Smooth muscle cell (in vitro differentiated cells): ENCODE results near the gene HEMGN. TPM values are rescaled to one million over a fixed set of nuclear protein-coding genes. Genes with fewer than 3 reads are reported as not detected.
"Not testable (repeated sequence)": the region's sequence is repeated elsewhere in the genome, so short reads cannot be mapped to it uniquely, and the experiment has no call there.

Source experiments
- DNase-seq: peaks from one replicate; lab custom pipeline; 2025; ENCODE audit not compliant: unreplicated experiment; lab: John Stamatoyannopoulos, UW
- H2AFZ ChIP-seq: fragments of 200-600 bp; sonication (generic); 2 replicates; pipeline ENCODE4 v1.6.0; 2016; ENCODE audit warnings: antibody characterized with exemption, low read depth, mild to moderate bottlenecking
- H3F3A ChIP-seq: fragments of 200-600 bp; sonication (generic); 2 replicates; pipeline ENCODE4 v1.6.0; 2017; ENCODE audit warnings: antibody characterized with exemption, low read depth
- H3K27ac ChIP-seq: fragments of 200-600 bp; sonication (generic); 2 replicates; pipeline ENCODE4 v1.5.1; 2016; ENCODE audit warnings: low read depth, mild to moderate bottlenecking
- H3K27me3 ChIP-seq: fragments of 200-600 bp; sonication (generic); 2 replicates; pipeline ENCODE4 v1.6.1; 2016; ENCODE audit warnings: low read depth, mild to moderate bottlenecking
- H3K36me3 ChIP-seq: fragments of 200-600 bp; sonication (generic); 2 replicates; pipeline ENCODE4 v1.5.1; 2016; ENCODE audit warnings: low read depth
- H3K4me1 ChIP-seq: fragments of 200-600 bp; sonication (generic); 2 replicates; pipeline ENCODE4 v1.5.1; 2016; ENCODE audit warnings: low read depth
- H3K4me2 ChIP-seq: fragments of 200-600 bp; sonication (generic); 2 replicates; pipeline ENCODE4 v1.6.0; 2016; ENCODE audit warnings: mild to moderate bottlenecking
- H3K4me3 ChIP-seq: fragments of 200-600 bp; sonication (generic); 2 replicates; pipeline ENCODE4 v1.5.1; 2016; ENCODE audit warnings: mild to moderate bottlenecking
- H3K79me2 ChIP-seq: fragments of 200-600 bp; sonication (generic); 2 replicates; pipeline ENCODE4 v1.6.0; 2016; ENCODE audit warnings: low read depth, mild to moderate bottlenecking
- H3K9ac ChIP-seq: fragments of 200-600 bp; sonication (generic); 2 replicates; pipeline ENCODE4 v1.6.0; 2016; ENCODE audit warnings: low read depth
- H3K9me3 ChIP-seq: fragments of 200-600 bp; sonication (generic); replicated peaks from 2 replicates; pipeline ENCODE4 v1.5.1; 2016; ENCODE audit warnings: low read depth
- H4K20me1 ChIP-seq: fragments of 200-600 bp; sonication (generic); 2 replicates; pipeline ENCODE4 v1.6.0; 2016; ENCODE audit warnings: low read depth
- WGBS: methylation state at CpG from one replicate; pipeline ENCODE4 v1.1.7; 2016; ENCODE audit warnings: low lambda C conversion rate; 5-methylcytosine and 5-hydroxymethylcytosine counted together
- polyA plus RNA-seq: library from polyadenylated mRNA; unstranded; fragments of >200 nt; fragmentation: Nextera tagmentation; extraction: Ambion mirVana; gene quantifications from 2 replicates; pipeline ENCODE4 v1.2.1, GENCODE V29; 2016
- total RNA-seq: library from RNA; depleted of rRNA; stranded (reverse); fragments of >200 nt; gene quantifications from 2 replicates; pipeline ENCODE4 v1.2.3, GENCODE V29; 2014
- TF ChIP-seq, protein P1 (sequence below): fragments of 200-600 bp; sonication (generic); IDR thresholded peaks from 2 replicates; pipeline ENCODE4 v1.5.1; 2017; ENCODE audit warnings: borderline replicate concordance, mild to moderate bottlenecking, antibody characterized with exemption; ENCODE audit not compliant: insufficient read depth, poor library complexity, severe bottlenecking

HEMGN gene
- total and polyA plus RNA-seq, 2 experiments from 2014 or later: not detected

DNA sequence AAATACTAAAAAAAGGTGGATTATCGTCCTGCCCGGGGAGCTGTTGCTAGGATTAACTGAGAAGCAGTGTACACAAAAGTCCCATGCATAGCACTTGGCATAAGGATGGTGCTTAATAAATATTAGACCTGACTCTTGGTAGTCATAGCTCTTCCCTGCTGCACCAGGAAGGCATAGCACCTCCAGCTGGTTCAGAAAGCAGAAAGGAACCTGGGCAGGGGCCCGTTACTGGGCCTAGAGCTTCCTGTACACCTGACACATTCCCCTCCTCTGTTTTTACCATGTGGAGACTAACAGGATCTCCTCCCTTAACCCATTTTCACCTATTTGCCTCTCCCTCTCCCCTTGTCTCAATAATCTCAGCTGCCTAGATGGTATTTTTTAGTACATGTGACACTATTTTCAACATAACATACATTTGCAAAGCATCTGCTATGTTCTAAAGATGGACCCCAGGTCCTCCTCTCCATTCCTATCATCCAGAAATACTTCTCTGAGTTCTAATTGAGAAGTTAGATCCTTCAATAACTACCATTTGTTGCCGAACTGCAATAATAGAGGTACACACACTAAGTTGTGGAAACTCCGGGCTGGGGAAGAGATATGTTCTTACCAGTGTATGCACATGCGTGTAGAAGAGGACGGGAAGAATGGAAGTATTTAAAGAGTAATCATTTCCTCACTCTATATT lies 42.0 kb upstream of the HEMGN start:
- WGBS: 88% methylated on average over 7 of the region's 7 CpGs
- H2AFZ ChIP-seq: no peak overlapping the region
- no peak for DNase-seq
- TF ChIP-seq, protein P1, sequence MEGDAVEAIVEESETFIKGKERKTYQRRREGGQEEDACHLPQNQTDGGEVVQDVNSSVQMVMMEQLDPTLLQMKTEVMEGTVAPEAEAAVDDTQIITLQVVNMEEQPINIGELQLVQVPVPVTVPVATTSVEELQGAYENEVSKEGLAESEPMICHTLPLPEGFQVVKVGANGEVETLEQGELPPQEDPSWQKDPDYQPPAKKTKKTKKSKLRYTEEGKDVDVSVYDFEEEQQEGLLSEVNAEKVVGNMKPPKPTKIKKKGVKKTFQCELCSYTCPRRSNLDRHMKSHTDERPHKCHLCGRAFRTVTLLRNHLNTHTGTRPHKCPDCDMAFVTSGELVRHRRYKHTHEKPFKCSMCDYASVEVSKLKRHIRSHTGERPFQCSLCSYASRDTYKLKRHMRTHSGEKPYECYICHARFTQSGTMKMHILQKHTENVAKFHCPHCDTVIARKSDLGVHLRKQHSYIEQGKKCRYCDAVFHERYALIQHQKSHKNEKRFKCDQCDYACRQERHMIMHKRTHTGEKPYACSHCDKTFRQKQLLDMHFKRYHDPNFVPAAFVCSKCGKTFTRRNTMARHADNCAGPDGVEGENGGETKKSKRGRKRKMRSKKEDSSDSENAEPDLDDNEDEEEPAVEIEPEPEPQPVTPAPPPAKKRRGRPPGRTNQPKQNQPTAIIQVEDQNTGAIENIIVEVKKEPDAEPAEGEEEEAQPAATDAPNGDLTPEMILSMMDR: no peak
- peaks cover 11% of the 10 kb centered on the region for H3K79me2 ChIP-seq
- no peaks in the 10 kb centered on the region for H3K9me3 ChIP-seq
- H3K36me3 ChIP-seq: no peaks in the 10 kb centered on the region
- no peak overlapping the region for H3K4me2 ChIP-seq
- H3K27ac ChIP-seq: no peak overlapping the region
- no peaks in the 10 kb centered on the region for H3K27me3 ChIP-seq
- H3F3A ChIP-seq: peaks cover 5% of the 10 kb centered on the region
- H3K4me3 ChIP-seq: no peak overlapping the region
- H3K4me1 ChIP-seq: peaks cover 13% of the 10 kb centered on the region
- H4K20me1 ChIP-seq: no peaks in the 10 kb centered on the region
- H3K9ac ChIP-seq: no peak overlapping the region

DNA sequence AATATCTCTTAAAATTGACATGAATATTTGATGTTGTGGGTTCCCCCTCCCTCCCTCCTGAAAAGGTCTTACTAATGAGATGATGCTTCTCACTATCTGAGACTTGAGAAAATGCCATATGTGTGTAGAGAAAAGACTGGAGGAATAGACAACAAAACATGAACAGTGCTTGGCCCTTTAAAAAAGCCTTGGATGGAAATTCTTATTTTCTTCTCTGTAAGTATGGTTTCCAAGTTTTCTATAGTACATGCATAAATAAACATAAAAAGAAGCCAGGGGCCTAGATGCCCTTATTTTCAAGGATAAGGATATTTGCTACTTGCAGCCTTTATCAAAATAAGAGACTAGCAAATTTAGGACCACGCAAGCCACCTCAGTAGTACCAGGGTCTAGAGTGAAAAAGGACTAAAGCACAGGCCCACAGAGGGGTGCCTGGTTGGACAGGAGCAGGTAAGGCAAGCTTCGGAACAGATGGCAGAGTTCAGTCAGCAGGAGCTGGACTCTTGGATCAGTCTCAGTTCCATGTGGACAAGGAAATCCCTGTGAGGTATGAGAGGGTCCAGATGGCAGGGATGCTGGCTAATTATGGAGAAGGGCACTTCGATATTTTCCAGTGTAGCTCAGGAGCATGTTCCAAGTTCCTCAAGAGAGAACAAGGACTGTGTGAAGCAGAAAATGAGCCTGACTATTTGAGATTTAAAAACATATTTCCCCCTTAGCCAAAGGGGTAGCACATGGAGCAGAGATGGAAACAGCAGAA lies 40.6 kb upstream of the HEMGN start:
- Histone ChIP-seq H3K9me3 (no peaks in the 10 kb centered on the region), H3K79me2 (peaks cover 2% of the 10 kb centered on the region), H3K4me3 (no peak overlapping the region), H2AFZ (no peak overlapping the region), H3K27me3 (no peaks in the 10 kb centered on the region), H3K36me3 (no peaks in the 10 kb centered on the region), H3K4me2 (no peak overlapping the region), H3K4me1 (peaks cover 13% of the 10 kb centered on the region), H3K27ac (no peak overlapping the region), H3F3A (peaks cover 5% of the 10 kb centered on the region), H3K9ac (no peak overlapping the region), H4K20me1 (no peaks in the 10 kb centered on the region)
- TF ChIP-seq, protein P1: no peak
- WGBS: 93% methylated on average over 3 of the region's 3 CpGs
- DNase-seq: no peak

DNA sequence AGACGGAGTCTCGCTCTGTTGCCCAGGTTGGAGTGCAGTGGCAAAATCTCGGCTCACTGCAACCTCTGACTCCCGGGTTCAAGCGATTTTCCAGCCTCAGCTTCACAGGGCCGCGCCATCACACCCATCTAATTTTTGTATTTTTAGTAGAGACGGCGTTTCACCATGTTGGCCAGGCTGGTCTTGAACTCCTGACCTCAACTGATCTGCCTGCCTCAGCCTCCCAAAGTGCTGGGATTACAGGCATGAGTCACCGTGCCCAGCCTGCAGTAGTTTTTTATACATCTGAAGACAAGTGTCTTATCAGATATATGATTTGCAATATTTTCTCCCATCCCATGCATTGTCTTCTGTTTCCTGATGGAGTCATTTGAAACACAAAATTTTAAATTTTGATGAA lies 38.7 kb upstream of the HEMGN start:
- not testable (repeated sequence) for H2AFZ ChIP-seq, DNase-seq, H3F3A ChIP-seq, H3K9me3 ChIP-seq, H3K27me3 ChIP-seq, H3K4me3 ChIP-seq, H3K36me3 ChIP-seq, H3K79me2 ChIP-seq, H3K4me2 ChIP-seq, H3K27ac ChIP-seq, H4K20me1 ChIP-seq, H3K4me1 ChIP-seq, H3K9ac ChIP-seq
- 91% methylated on average over 10 of the region's 10 CpGs for WGBS

DNA sequence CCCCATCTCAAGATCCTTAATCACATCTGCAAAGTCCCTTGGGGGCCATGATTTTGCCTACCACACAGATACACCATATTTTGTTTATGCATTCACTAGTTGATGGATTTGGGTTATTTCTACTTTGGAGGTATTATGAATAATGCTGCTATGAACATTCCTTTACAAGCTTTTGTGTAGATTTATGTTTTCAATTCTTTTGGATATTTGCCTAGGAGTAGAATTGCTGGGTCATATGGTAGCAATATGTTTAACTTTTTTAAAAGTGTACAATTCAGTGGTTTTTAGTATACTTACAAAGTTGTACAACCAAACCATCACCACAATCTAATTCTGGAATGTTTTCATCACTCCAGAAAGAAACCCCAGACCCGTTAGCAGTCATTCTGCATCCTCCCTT lies 37.4 kb upstream of the HEMGN start:
- TF ChIP-seq, protein P1: no peak
- DNase-seq: no peak
- no peaks in the 10 kb centered on the region for H3F3A ChIP-seq
- H3K27me3 ChIP-seq: no peaks in the 10 kb centered on the region
- H3K4me3 ChIP-seq: no peak overlapping the region
- 77% methylated on average over 1 of the region's 1 CpG for WGBS
- H3K27ac ChIP-seq: no peak overlapping the region
- no peaks in the 10 kb centered on the region for H3K4me1 ChIP-seq
- H3K9me3 ChIP-seq: no peaks in the 10 kb centered on the region
- no peak overlapping the region for H3K4me2 ChIP-seq
- H3K36me3 ChIP-seq: no peaks in the 10 kb centered on the region
- H4K20me1 ChIP-seq: no peaks in the 10 kb centered on the region
- no peaks in the 10 kb centered on the region for H3K79me2 ChIP-seq
- H2AFZ ChIP-seq: no peak overlapping the region
- H3K9ac ChIP-seq: no peak overlapping the region
